D341Med (cell line): Measurements from ENCODE around the gene MTFMT.
"Not testable (repeated sequence)": the region's sequence is repeated elsewhere in the genome, so short reads cannot be mapped to it uniquely, and the experiment has no call there.

ENCODE experiments used
- DNase-seq: peaks from one replicate; pipeline ENCODE4 v3.0.0; 2012; ENCODE audit warnings: low spot score

The MTFMT gene

DNA sequence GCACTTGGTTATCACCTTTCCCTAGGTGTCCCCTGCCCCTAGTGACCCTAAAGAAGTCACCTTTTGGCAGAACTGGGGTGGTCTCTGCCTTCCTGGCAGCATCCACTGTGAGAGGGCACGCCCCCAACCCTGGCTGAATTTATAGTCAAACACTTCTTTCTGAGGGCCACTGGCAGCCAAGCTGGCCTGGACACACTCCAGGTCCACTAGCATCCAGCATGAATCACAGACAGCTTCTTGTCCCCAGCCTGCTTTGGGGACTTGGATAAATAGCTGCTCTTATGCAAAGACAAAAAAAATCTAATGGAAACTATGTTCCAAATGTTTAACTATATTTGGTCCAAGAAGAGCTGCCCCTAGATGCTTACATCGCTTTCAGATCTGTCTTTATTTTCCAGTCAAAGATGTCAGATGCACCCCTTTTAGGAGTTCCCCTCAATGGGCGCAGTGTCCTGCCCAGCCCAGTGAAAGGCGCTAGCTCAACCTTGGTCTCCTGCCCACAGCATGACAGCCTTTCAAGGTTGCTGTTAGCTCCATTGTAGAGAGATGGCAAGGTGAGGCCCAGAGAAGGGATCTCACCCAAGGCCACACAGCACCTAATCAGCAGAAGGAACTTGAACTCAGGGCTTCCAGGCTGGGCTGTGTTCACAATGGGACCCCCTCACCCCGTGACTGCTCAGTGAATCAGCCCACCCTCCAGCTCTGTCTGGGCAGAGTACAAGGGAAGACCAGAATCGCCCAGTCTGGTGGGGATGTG, 31.4 kb upstream of the MTFMT start:
- DNase-seq = no peak

DNA sequence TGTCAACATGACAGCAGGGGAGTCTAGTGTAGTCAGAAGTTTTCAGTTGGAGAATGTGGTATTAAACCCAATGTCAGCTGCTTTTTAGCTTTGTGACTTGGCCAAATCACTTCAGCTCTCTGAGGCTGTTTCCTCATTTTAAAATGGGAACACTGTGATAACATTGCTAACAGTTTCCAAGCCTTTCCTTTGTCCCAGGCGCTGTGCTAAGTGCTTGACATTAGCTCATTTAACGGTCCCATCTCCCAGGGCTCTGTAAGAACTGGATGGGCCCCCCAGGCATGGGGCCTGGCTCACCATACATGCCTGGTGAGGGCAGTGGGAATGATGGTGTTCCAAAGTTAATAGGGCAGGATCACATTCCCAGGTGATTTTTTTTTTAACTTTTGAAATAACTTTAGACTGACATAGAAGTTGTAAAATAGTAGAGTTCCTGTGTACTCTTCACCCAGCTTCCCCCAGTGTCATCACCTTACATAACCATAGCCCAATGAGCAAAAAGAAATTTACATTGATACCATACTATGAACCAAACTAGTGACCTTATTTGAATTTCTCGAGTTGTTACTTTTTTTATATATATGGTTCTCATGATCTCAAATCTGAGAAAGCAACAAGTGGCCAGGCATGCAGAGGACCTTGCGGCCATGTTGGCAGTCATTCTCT, 30.6 kb upstream of the MTFMT start:
- no peak for DNase-seq

DNA sequence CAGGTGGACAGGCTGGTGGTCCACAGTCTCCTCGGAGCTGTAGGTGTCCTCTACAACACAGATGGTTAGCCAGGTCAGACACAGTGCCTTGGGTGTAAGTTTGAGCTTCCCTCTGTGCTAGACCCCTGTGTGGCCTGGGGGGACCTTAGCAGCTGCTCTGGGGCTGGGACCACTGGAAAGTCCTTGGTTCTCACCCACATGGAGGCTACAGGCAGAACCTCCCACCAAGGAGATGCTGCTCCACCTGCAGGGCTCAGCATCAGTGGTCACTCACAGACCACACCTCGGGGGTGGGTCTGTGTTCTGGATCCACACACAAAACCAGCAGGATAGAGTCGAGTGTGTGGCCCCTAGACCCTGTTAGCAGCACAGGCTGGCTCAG, 29.9 kb upstream of the MTFMT start:
- DNase-seq = peak; percentile 6

DNA sequence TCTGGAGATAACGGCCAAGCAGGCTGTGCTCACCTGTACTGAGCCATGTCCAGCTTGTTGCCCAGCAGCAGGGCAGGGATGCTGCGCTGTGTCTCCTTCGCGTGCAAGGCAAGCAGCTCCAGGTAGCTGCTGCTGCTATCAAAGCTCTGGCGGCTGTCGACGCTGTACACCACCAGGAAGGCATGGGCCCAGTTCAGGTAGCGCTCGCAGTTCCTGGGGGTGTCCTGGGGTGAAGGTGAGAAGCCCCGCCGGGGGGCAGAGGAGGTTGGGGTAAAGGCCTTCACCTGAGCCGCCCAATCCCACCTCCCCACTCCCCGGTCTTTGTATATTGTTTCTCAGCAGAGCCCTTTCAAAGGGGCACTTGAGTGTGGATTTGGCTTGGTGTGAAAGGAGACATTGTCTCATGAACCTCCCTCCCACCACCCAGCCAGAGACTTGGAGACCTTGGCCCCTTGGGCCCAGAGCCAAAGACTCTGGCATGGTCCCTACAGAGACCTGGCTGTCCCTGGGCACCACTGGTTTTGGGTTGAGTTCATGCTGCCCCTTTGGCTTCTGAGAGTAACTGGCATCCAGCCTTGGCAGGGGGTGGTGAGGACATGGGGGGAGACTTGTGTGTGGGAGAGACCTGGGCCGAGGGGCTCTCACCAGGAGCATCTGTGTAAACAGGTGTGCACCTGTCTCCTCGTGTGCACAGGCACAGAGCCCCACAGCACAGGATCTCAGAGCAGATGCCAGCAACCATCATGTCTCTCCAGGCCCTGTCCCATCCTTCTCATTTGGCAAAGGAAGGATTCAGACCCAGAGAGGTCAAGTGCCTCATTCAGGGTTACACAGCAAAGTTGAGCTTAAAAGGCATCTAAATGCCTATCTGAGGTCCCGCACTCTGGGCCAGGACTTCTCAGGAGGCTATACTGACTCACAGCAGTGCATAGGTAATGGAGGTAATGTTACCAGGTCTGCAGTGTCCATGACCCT, 29.2 kb upstream of the MTFMT start:
- DNase-seq = peak; percentile 7

DNA sequence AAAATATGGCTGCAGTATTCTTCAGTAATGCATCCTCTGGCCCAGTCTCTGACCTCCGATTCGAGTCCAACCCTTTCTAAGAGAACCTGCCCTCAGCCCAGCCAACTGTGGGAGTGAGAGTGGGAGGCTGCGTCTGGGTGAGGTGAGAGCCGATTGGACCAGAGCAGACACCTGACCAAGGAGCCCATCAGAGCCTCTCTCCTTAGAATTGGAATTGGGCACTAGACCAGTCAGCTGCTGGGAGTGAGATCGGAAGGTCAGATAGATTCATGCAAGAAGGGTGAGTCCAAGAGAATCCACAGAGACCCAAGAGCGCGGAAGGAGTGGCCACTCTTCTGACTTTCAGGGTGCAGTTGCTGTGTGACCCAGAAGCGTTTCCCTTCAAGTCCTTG, 28.1 kb upstream of the MTFMT start:
- DNase-seq = no peak

DNA sequence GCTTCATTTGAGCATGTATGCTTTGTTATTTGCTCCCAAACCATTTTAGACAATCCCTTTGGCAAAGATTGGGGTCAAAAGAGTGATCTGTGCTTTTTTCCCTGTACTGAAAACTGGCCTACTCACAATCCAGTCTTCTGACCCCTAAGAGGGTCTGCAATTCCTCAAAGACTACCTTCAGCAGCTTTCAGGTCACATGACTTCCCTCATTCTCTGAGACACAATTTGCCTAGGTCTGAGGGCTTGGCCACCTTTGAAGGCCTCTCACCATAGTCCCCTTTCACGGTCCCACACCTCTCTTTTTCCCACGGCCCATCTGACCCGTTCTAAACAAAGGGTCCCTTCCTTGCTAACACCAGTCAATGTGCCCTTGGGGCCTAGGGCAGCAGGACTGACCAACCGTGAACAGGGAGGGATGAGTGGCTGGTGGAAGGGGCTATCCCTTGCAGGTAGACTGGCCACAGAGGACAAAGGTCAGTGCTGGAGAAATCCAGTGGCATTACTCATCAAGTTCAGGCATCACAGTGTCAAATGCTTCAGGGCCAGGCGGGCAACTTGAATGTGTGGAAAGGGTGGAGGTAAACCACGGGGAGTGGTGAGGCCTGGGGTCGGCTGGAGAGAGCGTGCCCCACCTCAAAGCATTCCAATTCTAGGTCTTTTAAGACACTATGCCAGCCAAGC, 27.6 kb upstream of the MTFMT start:
- no peak for DNase-seq

DNA sequence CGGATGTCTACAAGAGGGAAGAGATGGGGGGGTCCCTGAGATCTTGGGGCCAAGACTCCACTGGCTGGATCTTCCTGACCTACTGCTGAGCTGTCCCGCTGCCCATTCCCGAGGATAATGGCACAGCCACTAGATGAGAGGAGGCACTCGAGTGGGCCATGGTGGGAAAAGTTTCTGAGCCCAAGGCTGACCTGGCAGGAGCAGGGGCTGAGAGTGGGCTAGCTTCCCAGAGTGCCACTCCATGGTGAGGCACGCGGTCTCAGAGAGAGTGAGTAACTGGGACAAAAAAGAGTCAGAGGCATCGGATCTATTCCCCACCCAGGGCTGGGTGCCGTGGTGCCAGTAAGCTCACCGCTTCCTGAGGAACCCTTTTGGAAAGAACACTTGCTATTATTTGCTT, 26.7 kb upstream of the MTFMT start:
- DNase-seq = no peak

DNA sequence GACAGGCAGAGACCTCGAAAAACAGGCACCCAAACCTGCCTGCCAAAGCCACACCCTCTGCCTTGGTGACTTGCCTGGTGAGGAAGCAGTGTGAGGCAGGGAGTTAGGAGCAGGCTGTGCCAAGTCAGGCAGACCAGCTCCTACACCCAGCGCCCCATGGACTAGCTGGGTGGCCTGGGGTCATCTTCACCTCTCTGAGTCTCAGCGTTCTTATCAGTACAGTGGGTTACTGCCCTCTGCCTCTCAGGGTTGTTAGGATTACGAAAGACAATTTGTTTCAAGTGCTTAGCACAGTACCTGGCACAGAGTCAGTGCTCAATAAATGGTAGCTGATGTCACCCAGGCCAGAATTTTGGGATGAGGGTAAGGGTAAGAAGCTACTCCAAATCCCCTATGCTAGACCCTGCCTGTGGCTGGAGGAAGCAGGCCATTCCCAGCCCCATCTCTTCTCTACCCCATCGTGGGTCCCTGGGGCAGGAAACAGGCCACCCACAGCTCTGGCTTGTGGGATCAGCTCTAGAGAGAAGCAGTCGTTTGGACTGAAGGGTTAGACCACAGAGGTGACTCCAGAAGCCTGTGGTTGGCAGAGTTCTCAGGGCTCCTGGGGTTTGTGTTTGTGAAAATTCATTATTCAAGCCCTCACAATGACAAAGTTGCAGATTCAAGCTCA, 25.9 kb upstream of the MTFMT start:
- DNase-seq = no peak

DNA sequence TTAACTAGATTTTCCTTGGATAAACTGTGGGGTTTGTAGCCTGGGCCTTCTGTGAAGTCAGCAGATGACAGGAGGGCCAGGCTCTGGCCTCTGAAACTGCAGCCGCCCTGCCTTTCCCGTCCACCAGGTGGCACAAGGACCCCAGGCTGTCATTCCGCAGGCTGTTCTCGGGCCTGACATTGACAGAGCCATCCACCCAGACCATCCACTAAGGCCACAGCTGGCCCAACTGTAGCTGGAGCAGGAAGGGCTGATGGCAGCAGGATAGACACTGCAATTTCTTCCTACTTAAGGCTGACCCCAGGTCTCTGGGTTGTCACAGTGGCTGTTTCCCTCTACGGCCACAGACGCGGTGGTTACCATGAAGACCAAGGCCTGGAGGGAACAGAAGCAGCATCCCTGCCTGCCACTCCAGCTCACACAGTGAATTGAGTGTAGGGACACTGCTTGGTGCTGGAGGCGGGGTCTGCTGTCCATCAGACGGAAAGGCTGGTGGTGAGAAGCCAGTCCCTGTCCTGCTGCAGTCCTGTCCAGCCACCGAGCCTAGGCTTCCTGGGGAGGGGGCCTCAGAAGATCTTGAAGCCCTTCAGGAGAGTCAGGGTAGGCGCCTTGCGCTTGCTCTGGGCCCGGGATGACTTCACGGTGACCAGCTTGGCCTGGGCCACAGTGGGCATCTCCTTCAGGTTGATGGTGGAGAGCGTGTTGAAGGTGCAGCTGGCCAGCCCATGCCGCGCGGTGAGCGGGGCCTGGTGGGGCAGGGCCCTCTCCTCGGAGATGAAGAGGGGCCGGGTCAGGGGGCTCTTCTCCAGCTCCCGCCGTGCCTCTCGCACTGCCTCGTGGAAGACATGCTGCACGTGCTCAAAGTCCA, 25.1 kb upstream of the MTFMT start:
- peak; percentile 89 for DNase-seq

DNA sequence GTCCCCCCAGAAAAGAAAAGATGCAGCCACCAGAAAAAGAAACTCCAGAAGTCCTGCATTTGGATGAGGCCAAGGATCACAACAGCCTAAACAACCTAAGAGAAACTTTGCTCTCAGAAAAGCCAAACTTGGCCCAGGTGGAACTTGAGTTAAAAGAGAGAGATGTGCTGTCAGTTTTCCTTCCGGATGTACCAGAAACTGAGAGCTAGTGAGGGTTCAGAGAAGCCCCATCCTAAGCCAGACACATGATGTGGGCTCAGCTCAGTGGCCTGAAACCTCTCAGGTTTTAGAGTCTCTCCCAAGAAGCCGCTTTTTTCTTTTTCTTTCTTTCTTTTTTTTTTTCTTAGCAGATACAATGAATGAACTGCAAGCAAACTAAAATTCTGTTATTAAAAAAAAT, 23.5 kb upstream of the MTFMT start:
- no peak for DNase-seq

DNA sequence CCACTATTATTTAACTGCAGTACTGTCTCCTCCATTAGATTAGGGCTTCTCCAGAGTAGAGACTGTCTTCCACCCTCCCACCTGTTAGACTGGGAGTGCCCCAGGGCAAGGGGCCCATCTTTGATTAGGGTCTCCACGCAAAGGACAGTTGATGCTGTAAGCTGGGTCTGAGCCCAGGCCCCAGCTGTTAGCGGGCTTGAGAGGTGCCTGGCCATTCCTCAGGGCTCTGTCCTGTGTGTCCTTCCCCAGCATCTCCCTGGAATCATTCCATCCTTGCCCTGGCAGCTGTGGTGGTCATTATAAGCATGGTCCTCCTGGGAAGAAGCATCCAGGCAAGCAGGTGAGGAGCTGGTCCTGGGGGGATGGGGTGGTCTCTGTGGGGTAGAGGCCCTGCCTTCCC, 21.8 kb upstream of the MTFMT start:
- no peak for DNase-seq

DNA sequence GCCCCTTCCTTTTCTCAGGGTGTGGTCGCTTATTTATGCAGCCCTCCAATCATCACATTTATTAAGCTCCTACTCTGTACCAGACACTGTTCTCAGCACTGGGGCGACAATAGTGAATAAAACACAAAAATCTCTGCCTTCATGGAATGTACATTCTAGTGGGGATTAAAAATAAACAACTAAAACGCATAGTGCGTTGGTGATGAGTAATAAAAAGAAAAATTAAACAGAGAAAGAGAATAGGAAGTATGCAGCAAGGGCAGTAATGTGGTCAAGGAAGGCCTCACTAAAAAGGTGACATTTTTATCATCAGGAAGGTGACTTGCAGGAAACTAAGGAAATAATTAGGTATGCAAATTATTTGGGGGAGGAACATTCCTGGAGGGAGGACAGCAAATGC, 20.8 kb upstream of the MTFMT start:
- DNase-seq = no peak

DNA sequence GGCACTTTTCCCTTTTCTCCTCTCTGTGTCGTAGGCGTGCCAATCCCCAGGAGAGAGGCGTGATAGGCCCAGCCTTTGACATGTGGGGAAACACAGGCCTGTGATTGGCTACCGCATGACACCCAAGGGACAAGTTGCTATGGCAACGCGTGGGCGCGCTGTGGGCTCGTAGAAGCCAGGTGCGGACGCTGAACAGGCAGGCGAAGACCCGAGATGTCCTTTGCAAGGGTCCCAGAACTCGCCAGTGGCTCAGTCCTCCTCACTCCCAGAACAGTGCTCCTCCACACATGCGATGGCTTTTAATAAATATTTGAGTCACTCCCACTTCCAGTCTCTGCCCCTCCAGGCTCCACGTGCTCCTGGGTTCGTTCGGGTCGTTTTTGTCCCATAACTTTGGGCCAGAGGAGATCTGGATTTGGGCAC, 20.0 kb upstream of the MTFMT start:
- peak; percentile 96 for DNase-seq

DNA sequence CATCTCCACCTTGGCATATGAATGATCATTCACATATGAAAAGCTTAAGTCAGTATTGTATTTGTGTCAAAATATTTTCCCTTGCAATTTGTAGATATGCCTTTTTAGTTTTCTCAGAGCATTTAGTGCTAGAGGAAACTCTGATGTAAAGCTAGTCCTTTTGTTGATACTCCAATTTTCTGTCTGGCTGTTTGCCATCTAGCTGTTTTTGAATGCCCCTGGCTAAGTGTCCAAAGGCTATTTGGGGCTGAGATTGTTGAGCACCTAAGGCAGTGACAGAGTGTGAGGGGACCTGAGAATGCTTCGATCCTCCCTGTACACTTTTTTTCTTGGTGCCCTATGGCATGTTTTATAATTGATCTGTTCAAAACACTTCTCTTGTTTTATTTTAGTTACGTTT, 18.8 kb upstream of the MTFMT start:
- no peak for DNase-seq

DNA sequence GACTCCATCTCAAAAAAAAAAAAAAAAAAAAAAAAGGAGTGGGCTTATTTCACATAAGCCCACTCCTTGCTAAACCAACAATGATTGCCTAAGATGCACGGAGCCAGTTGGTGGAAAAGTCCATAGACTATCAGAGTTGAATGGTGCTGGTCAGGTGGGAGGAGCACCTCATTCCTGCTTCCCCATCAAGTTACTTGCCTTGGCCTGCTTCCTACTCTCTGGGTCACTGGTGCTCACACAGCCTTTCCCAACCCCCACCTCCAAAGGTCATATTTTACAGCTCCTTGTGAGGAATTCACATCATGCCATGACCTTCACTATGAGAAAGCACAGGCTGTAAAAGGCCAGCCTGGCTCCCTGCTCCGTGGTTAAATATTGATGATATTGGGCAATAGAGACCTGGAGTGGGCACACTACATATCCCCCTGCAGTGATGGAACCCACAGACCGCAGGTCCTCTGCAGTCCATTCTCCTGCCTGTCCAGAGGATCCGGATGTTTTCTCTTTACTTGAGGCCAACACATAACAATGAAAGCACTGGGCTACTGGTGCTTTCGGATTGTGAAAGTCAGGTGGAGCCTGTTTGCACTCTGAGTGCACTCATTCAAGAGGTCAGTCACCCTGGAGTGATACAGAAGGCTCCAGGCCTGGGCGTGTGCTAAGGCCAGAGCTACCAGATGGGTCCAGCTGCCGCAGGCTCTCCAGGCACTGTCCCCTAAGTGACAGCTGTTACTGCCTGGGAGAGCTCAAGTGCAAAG, 15.5 kb upstream of the MTFMT start, which contains the start of gene SLC51B:
SLC51B (plus strand) TSS at position 664 of the 758 bp plus-strand sequence. CDS start 4,618 bp downstream, outside the sequence.
- DNase-seq = no peak

DNA sequence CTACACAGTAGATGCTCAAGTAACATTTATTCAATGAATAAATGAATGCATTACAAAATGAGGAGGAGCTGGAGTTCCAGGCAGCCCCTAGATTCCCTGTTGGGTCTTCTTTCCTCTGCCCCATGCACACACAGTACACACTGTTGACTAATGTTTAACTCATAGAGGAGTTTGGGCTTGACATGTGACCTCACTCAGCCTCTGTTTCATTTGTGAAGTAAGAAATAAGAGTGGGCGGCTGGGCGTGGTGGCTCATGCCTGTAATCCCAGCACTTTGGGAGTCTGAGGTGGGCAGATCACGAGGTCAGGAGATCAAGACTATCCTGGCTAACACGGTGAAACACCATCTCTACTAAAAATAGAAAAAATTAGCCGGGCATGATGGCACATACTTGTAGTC, 14.8 kb upstream of the MTFMT start:
- not testable (repeated sequence) for DNase-seq

DNA sequence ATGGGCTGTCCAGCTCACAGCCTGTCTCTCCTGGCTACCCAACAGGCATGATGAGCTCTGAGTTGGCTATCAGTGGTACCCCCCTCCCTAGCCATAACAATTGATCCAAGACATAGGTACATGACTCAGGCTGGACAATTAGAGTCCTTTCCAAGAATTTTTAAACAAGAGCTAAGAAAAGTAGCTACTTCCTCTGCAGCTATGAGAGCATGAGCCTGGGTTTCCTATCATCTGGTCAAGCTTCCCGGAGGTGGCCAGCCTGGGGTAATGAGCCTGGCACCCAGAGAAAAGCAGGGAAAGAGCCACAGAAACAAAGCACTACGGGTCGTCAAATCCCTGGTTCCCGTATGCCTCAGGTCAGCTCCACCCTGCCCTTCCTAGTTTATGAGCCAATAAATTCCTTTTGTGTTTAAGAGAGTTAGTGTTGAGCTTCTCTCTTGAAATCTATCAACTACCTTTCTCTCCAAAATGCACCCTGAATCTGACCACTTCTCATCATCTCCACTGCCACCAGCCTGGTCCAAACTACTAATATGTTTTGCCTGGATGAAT, 13.4 kb upstream of the MTFMT start:
- no peak for DNase-seq

DNA sequence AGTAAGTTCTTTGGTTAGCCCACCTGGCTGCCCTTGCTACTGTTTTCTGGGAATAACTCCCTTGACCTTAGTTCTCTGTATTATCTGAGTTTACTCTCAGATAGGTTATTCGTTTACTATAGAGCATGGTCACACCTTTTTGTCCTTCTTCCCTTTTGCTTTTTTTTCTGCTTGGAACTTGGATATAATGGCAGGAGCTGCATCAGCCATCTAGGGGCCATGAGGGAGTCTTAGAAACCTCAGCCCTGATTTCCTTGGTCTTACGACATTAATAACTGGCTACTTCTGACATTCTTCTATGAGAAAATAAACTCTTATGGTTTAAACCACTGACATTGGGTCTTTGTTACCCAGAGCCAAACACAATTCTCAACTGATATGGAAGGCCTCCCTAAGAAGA, 12.3 kb upstream of the MTFMT start:
- DNase-seq = no peak

DNA sequence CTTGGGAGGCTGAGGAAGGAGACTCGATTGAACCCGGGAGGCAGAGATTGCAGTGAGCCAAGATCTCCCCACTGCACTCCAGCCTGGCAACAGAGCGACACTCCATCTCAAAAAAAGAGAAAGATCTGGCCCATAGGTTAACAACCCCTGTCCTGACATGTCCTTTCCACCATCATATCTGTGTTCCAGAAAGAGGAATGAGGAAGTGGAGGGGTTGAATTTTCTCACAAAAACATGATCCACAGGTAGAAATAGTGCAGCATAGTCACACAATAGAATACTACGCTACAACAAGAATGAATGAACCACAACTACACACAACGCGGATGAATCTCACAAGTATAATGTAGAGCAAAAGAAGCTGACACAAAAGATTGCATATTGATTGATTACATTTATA, 11.0 kb upstream of the MTFMT start:
- no peak for DNase-seq
